Fibroblast of peridontal ligament (primary cell): ENCODE results near the gene GABRA4.

Experiments used
- DNase-seq: peaks from one replicate; pipeline ENCODE4 v3.0.0-alpha.2; 2010; ENCODE audit errors: extremely low read depth

Gene GABRA4

GRCh38 chr4:46930891-46931290, 62.5 kb downstream of the GABRA4 start:
- no peak for DNase-seq

GRCh38 chr4:46927201-46927600, 66.2 kb downstream of the GABRA4 start:
- no peak for DNase-seq

GRCh38 chr4:46924789-46925529, 68.4 kb downstream of the GABRA4 start:
- no peak for DNase-seq

GRCh38 chr4:46922205-46922604, 71.2 kb downstream of the GABRA4 start:
- no peak for DNase-seq

GRCh38 chr4:46909078-46909477, 84.3 kb downstream of the GABRA4 start, which contains the start of gene COX7B2:
TSS of gene COX7B2 (minus strand) at chr4:46909245. CDS start at chr4:46735192, 174,053 bp downstream.
- no peak for DNase-seq

- no peak for DNase-seq
These were observed 85.2 kb downstream of the GABRA4 start for GRCh38 chr4:46908148-46908547.

- no peak for DNase-seq
These were observed 93.3 kb downstream of the GABRA4 start for GRCh38 chr4:46900082-46900481.

- no peak for DNase-seq
These were observed 98.6 kb downstream of the GABRA4 start for GRCh38 chr4:46894826-46895225.

GRCh38 chr4:46890056-46890455, 103.3 kb downstream of the GABRA4 start:
- no peak for DNase-seq

GRCh38 chr4:46889410-46889809, 104.0 kb downstream of the GABRA4 start:
- DNase-seq, result no peak

GRCh38 chr4:46886711-46887110, 106.7 kb downstream of the GABRA4 start:
- peak; percentile 17 for DNase-seq

GRCh38 chr4:46878641-46879040, 114.7 kb downstream of the GABRA4 start:
- no peak for DNase-seq

GRCh38 chr4:46874811-46875210, 118.6 kb downstream of the GABRA4 start:
- no peak for DNase-seq

- no peak for DNase-seq
These were observed 123.0 kb downstream of the GABRA4 start for GRCh38 chr4:46870411-46870810.
